Ascending aorta (tissue), 2 donors: ENCODE data around the gene COL15A1. TPM values are rescaled to one million over a fixed set of nuclear protein-coding genes. Genes with fewer than 3 reads are reported as not detected.
A peak's percentile ranks its signal among the peaks of the same experiment; 100 is the strongest.

ENCODE experiments used
- DNase-seq, 2 donors: peaks; one replicate each; pipeline ENCODE4 v3.0.0-alpha.2; 2019; ENCODE audit warnings: low spot score in 2 of 2
- H3K27ac ChIP-seq, 2 donors: fragments of 200-600 bp; sonication (generic); one replicate each; pipeline ENCODE4 v1.5.1; 2016 to 2017; ENCODE audit warnings: mild to moderate bottlenecking in 1 of 2
- H3K27me3 ChIP-seq: fragments of 200-600 bp; sonication (generic); one replicate; pipeline ENCODE4 v1.5.1; 2017
- H3K36me3 ChIP-seq, 2 donors: fragments of 200-600 bp; sonication (generic); one replicate each; pipeline ENCODE4 v1.5.1; 2016
- H3K4me1 ChIP-seq, 2 donors: fragments of 200-600 bp; sonication (generic); one replicate each; pipeline ENCODE4 v1.5.1; 2016 to 2017; ENCODE audit warnings: mild to moderate bottlenecking in 1 of 2
- H3K4me3 ChIP-seq, 2 donors: fragments of 200-600 bp; sonication (generic); one replicate each; pipeline ENCODE4 v1.5.1; 2016 to 2017; ENCODE audit warnings: mild to moderate bottlenecking in 1 of 2
- H3K9me3 ChIP-seq, 2 donors: fragments of 200-600 bp; sonication (generic); one replicate each; pipeline ENCODE4 v1.5.1; 2016
- intact Hi-C: fragments of 100-400 bp; cut with DNase I; formaldehyde crosslinking; loops from one replicate; pipeline ENCODE4 v1.15.1; 2023
- total RNA-seq: library from RNA; depleted of rRNA; stranded (reverse); fragments of >200 nt; gene quantifications from one replicate; pipeline ENCODE4 v1.1.0, GENCODE V29; 2016
- TF ChIP-seq, protein P1 (sequence below), 3 experiments: fragments of 200-600 bp in 2 of 3; fragments of 450-650 bp in 1 of 3; sonication (generic) in 2 of 3; IDR thresholded peaks; one replicate each; pipeline ENCODE4 v1.5.1; 2016 to 2019; ENCODE audit warnings: antibody characterized with exemption in 3 of 3, mild to moderate bottlenecking in 1 of 3, moderate library complexity in 1 of 3

COL15A1 gene
- total RNA-seq, 1 donor from 2014 or later, result 58.6 TPM

GRCh38 chr9:98978231-98978681, 34.5 kb downstream of the COL15A1 start:
- no peak for DNase-seq
- no peaks in the 10 kb centered on the region for H3K36me3 ChIP-seq
- no peak overlapping the region for H3K4me3 ChIP-seq
- intact Hi-C loops, result loop anchor here (10.0 kb wide), 2 partner anchors 397 to 927 kb away; partner anchors contain the start of gene STX17
- peak overlapping the region; percentile 52 to 72 for H3K27ac ChIP-seq
- peaks cover 0 to 21% of the 10 kb centered on the region in 2 donors for H3K4me1 ChIP-seq
- no peaks in the 10 kb centered on the region for H3K9me3 ChIP-seq
- H3K27me3 ChIP-seq, result no peaks in the 10 kb centered on the region
- TF ChIP-seq, protein P1, sequence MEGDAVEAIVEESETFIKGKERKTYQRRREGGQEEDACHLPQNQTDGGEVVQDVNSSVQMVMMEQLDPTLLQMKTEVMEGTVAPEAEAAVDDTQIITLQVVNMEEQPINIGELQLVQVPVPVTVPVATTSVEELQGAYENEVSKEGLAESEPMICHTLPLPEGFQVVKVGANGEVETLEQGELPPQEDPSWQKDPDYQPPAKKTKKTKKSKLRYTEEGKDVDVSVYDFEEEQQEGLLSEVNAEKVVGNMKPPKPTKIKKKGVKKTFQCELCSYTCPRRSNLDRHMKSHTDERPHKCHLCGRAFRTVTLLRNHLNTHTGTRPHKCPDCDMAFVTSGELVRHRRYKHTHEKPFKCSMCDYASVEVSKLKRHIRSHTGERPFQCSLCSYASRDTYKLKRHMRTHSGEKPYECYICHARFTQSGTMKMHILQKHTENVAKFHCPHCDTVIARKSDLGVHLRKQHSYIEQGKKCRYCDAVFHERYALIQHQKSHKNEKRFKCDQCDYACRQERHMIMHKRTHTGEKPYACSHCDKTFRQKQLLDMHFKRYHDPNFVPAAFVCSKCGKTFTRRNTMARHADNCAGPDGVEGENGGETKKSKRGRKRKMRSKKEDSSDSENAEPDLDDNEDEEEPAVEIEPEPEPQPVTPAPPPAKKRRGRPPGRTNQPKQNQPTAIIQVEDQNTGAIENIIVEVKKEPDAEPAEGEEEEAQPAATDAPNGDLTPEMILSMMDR (IDR thresholded peaks at IDR 0.05), result no peak

DNA sequence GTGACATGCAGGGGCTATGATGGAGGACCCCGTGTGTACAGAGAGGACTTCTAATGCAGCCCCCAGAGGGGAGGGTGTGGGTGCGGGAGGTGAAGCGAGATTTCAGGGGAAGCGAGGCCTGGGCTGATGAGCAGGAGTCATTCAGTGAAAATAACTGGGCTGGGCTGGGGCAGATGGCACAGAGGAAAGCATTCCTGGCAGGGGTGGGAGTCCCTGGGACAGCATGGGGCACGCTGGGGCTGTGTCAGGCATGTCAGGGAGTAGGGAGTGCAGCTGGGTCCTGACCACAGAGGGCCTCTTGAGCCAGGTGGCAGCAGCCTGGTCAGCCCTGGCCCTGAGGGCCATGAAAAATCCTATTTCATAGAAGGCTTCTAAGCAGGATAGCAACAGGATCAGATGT, 36.6 kb downstream of the COL15A1 start:
- H3K4me3 ChIP-seq, result no peak overlapping the region
- no peaks in the 10 kb centered on the region for H3K27me3 ChIP-seq
- TF ChIP-seq, protein P1 (IDR thresholded peaks at IDR 0.05), result no peak
- intact Hi-C loops, result no loop called here
- H3K36me3 ChIP-seq, result no peaks in the 10 kb centered on the region
- no peak for DNase-seq
- peaks cover 0 to 4% of the 10 kb centered on the region in 2 donors for H3K4me1 ChIP-seq
- no peak overlapping the region for H3K27ac ChIP-seq
- H3K9me3 ChIP-seq, result no peaks in the 10 kb centered on the region

- Histone ChIP-seq H3K27me3 (no peaks in the 10 kb centered on the region), H3K4me1 (peaks cover 5 to 15% of the 10 kb centered on the region in 2 donors), H3K4me3 (no peak overlapping the region), H3K36me3 (no peaks in the 10 kb centered on the region), H3K27ac (no peak overlapping the region), H3K9me3 (no peaks in the 10 kb centered on the region)
- no peak for DNase-seq
- intact Hi-C loops, result no loop called here
- TF ChIP-seq, protein P1 (IDR thresholded peaks at IDR 0.05), result no peak
These were observed 39.9 kb downstream of the COL15A1 start for GRCh38 chr9:98983295-98984268.

DNA sequence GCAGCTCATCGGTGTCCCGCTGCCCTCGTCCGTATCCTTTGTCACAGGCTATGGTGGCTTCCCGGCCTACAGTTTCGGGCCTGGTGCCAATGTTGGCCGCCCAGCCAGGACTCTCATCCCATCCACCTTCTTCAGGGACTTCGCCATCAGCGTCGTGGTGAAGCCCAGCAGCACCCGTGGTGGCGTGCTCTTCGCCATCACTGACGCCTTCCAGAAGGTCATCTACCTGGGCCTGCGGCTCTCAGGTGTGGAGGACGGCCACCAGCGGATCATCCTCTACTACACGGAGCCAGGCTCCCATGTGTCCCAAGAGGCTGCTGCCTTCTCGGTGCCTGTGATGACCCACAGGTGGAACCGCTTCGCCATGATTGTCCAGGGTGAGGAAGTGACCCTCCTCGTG, 41.9 kb downstream of the COL15A1 start:
- DNase-seq, result peak in 1 of 2 donors; percentile 58
- no peak overlapping the region for H3K4me3 ChIP-seq
- TF ChIP-seq, protein P1 (IDR thresholded peaks at IDR 0.05), result no peak
- H3K27ac ChIP-seq, result no peak overlapping the region
- intact Hi-C loops, result loop anchor here (5.0 kb wide), 1 partner anchor 837 kb away; the partner anchor contains the start of gene NR4A3
- H3K27me3 ChIP-seq, result no peaks in the 10 kb centered on the region
- H3K9me3 ChIP-seq, result no peaks in the 10 kb centered on the region
- H3K4me1 ChIP-seq, result peaks cover 16 to 29% of the 10 kb centered on the region in 2 donors
- no peaks in the 10 kb centered on the region for H3K36me3 ChIP-seq

DNA sequence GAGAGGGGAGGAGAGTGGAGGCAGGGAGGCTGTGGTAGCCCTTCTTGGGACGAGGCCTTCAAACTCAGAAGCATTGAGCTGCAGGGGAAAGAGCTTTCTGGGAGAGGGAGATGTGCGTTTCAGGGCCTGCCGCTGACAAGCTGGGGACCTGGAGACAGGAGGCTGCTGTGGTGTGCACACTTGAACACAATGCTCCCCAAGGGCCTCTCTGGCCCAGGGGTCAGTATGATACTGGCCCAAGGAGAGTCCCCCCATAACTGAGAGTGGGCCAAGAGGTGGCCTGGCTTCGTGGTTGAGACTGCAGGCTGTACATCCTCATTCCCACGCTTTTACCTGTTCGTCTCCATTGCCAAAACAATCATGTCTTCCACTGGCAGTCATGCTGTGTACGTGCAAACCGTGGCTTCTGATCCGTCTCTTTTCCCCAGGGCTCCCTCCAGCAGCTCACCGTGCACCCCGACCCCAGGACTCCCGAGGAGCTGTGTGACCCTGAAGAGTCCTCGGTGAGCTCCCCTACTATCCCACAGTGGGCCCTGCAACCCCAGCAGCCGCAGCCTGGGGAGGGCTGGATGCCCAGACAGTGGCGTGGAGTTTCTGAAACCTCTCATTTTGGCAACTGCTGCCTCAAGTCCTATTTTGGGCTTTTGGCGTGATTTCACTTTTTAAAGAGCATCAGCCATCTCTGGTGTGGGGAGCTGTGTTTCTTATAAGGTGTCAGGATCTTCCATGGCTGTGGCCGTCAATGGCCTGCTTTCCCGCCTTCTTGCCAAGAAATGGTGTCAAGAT, 43.4 kb downstream of the COL15A1 start:
- TF ChIP-seq, protein P1 (IDR thresholded peaks at IDR 0.05), result no peak
- Histone ChIP-seq H3K27ac (peak overlapping the region in 1 of 2 donors; percentile 19), H3K4me3 (no peak overlapping the region), H3K9me3 (no peaks in the 10 kb centered on the region), H3K4me1 (peaks cover 18 to 29% of the 10 kb centered on the region in 2 donors), H3K27me3 (no peaks in the 10 kb centered on the region), H3K36me3 (no peaks in the 10 kb centered on the region)
- intact Hi-C loops, result loop anchor here (5.0 kb wide), 1 partner anchor 835 kb away; the partner anchor contains the start of gene NR4A3
- peak in 1 of 2 donors; percentile 79 for DNase-seq
